A549 (cell line): ENCODE data around the gene FAM131B.

Experiments used
- JUNB ChIP-seq: fragments of >200 bp; sonication (Bioruptor Twin); formaldehyde crosslinking; IDR thresholded peaks from 2 replicates; pipeline ENCODE4 v1.6.1; 2016
- TF ChIP-seq, protein P1 (sequence below): fragments of >200 bp; sonication (Bioruptor Twin); formaldehyde crosslinking; IDR thresholded peaks from 3 replicates; pipeline ENCODE4 v1.5.1; 2016

DNA sequence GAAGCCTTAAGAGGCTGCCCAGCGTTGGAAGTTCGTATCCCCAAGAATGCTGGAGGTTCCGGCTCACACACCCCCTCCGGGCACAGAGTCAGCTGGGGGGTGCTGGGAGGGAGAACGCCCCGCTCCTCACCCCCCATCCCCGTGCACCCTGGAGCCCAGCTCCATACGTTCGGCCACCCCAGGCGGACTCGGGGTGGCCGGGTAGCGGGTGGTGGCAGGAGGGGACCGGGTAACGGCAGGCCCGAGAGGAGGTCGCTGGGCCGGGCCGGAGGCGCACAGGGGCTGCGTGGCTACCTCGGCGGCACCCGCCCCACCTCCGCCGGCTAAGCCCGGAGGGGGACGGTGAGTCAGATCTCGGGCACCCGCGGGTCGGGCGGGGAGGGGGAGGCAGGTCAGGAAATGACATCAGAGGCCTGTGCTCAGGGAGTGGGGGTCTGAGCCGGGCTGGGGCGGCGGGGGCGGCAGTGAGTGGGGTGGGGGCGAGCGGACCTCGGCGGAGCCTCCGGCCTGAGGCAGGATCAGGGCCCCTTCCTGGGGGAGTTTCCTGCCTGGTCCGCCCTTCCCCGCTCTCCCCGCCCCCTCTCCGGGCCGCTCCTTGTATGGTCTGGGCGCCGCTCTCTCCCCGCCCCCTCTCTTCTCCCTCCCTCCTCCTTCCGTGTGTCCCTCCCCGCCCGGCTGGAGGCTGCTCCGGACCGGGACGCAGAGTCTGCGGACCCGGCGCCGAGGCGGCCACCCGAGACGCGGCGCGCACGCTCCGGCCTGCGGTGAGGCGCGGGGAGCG lies 18.3 kb upstream of the FAM131B start, which contains the start of gene ZYX:
- peak; percentile 38; the same call in 1 of the 2 replicates for TF ChIP-seq JUNB
- TF ChIP-seq, protein P1, sequence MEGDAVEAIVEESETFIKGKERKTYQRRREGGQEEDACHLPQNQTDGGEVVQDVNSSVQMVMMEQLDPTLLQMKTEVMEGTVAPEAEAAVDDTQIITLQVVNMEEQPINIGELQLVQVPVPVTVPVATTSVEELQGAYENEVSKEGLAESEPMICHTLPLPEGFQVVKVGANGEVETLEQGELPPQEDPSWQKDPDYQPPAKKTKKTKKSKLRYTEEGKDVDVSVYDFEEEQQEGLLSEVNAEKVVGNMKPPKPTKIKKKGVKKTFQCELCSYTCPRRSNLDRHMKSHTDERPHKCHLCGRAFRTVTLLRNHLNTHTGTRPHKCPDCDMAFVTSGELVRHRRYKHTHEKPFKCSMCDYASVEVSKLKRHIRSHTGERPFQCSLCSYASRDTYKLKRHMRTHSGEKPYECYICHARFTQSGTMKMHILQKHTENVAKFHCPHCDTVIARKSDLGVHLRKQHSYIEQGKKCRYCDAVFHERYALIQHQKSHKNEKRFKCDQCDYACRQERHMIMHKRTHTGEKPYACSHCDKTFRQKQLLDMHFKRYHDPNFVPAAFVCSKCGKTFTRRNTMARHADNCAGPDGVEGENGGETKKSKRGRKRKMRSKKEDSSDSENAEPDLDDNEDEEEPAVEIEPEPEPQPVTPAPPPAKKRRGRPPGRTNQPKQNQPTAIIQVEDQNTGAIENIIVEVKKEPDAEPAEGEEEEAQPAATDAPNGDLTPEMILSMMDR, result no peak
